Prostate gland (tissue), 2 donors: Measurements from ENCODE around the gene ASIC1.

Experiments
- POLR2A ChIP-seq: fragments of 450-650 bp; IDR thresholded peaks from one replicate; pipeline ENCODE4 v1.6.1; 2016; ENCODE audit warnings: antibody characterized with exemption, mild to moderate bottlenecking
- TF ChIP-seq, protein P1 (sequence below), 4 experiments: fragments of 200-600 bp in 2 of 4; fragments of 450-650 bp in 2 of 4; sonication (generic) in 2 of 4; IDR thresholded peaks; 1 replicate in 3 of 4; 2 replicates in 1 of 4; pipeline ENCODE4 v1.5.1; 2016 to 2019; ENCODE audit warnings: antibody characterized with exemption in 4 of 4, mild to moderate bottlenecking in 2 of 4, moderate library complexity in 2 of 4

GRCh38 chr12:50061171-50061570 is 3.8 kb downstream of the ASIC1 start:
- TF ChIP-seq, protein P1, sequence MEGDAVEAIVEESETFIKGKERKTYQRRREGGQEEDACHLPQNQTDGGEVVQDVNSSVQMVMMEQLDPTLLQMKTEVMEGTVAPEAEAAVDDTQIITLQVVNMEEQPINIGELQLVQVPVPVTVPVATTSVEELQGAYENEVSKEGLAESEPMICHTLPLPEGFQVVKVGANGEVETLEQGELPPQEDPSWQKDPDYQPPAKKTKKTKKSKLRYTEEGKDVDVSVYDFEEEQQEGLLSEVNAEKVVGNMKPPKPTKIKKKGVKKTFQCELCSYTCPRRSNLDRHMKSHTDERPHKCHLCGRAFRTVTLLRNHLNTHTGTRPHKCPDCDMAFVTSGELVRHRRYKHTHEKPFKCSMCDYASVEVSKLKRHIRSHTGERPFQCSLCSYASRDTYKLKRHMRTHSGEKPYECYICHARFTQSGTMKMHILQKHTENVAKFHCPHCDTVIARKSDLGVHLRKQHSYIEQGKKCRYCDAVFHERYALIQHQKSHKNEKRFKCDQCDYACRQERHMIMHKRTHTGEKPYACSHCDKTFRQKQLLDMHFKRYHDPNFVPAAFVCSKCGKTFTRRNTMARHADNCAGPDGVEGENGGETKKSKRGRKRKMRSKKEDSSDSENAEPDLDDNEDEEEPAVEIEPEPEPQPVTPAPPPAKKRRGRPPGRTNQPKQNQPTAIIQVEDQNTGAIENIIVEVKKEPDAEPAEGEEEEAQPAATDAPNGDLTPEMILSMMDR (IDR thresholded peaks at IDR 0.05): no peak
- no peak for TF ChIP-seq POLR2A
